Adrenal gland (tissue), 12 donors: ENCODE data around the gene CFHR3. TPM values are rescaled to one million over a fixed set of nuclear protein-coding genes. Genes with fewer than 3 reads are reported as not detected.

Experiments
- polyA plus RNA-seq, 3 donors: library from polyadenylated mRNA; stranded (reverse); fragments of 200-250 nt in 2 of 3; fragments of 350-450 nt in 1 of 3; fragmentation: Illumina TruSeq in 1 of 3; extraction: RNeasy Lipid Tissue Mini Kit (QIAGEN cat#74804) in 1 of 3; gene quantifications; one replicate each; pipeline ENCODE4 v1.2.3, GENCODE V29; 2013 to 2014
- total RNA-seq, 9 donors: library from RNA; depleted of rRNA in 4 of 9; stranded (reverse); fragments of >200 nt in 4 of 9; fragments of 120-200 nt in 1 of 9; fragmentation: NEBNext Ultra II Directional in 1 of 9; extraction: Animal tissue kit (Norgen Biotek cat#: 25700) in 1 of 9; gene quantifications; one replicate each; pipeline versions ENCODE4 v1.1.0 to v1.2.4, GENCODE V29; 2013 to 2023
- donor health status: healthy with polysubstance abuse.
- donor health status: Bipolar disorder and iron deficiency.
- donor health status: DM: yes; HTN: yes; CAD: no.
- donor health status: DM: no; HTN: no; CAD: no.
- donor health status: DM: no; HTN: no; CAD: no.
- donor health status: DM: yes; HTN: yes; CAD: no.

CFHR3 gene
- total and polyA plus RNA-seq, 12 donors = 0.11 to 3.0 (median 0.64) TPM; not detected in 5

Other genes with a start within 250 kb of the CFHR3 start
- 1 to 10 TPM; 1.1 to 4.0 (median 1.4) TPM for gene KCNT2, start 166.4 kb upstream of the CFHR3 start, total RNA-seq
- 1 to 10 TPM in 1 of 3 donors, under 1 TPM in 2; 0.54 to 1.1 (median 0.97) TPM for gene KCNT2, start 166.4 kb upstream of the CFHR3 start, polyA plus RNA-seq
- gene CFH, start 122.8 kb upstream of the CFHR3 start, total RNA-seq = 100 to 1,000 TPM in 2 of 9 donors, 10 to 100 TPM in 7; 39.7 to 151 (median 79.3) TPM
- 10 to 100 TPM; 33.0 to 83.8 (median 40.4) TPM for gene CFH, start 122.8 kb upstream of the CFHR3 start, polyA plus RNA-seq
- gene CFHR1, start 44.9 kb downstream of the CFHR3 start, total RNA-seq = 1 to 10 TPM in 2 of 9 donors, under 1 TPM in 3, not detected in 4; 0.42 to 3.9 (median 0.90) TPM
- 1 to 10 TPM in 1 of 3 donors, under 1 TPM in 1, not detected in 1; 0.68 to 1.0 TPM for gene CFHR1, start 44.9 kb downstream of the CFHR3 start, polyA plus RNA-seq
- under 1 TPM in 1 of 9 donors, not detected in 8; 0.18 TPM for gene CFHR4, start 113.2 kb downstream of the CFHR3 start, total RNA-seq
- under 1 TPM in 1 of 3 donors, not detected in 2; 0.47 TPM for gene CFHR4, start 113.2 kb downstream of the CFHR3 start, polyA plus RNA-seq
- under 1 TPM in 2 of 9 donors, not detected in 7; 0.28 to 0.46 TPM for gene CFHR2, start 168.9 kb downstream of the CFHR3 start, total RNA-seq
- under 1 TPM in 1 of 3 donors, not detected in 2; 0.29 TPM for gene CFHR2, start 168.9 kb downstream of the CFHR3 start, polyA plus RNA-seq
- not detected for gene CFHR5, start 202.7 kb downstream of the CFHR3 start, total RNA-seq
- gene CFHR5, start 202.7 kb downstream of the CFHR3 start, polyA plus RNA-seq = not detected